Glutamatergic neuron (in vitro differentiated cells): Measurements from ENCODE around the gene TSPAN12. TPM values are rescaled to one million over a fixed set of nuclear protein-coding genes. Genes with fewer than 3 reads are reported as not detected.
"Not testable (repeated sequence)": the region's sequence is repeated elsewhere in the genome, so short reads cannot be mapped to it uniquely, and the experiment has no call there.

Experiments
- DNase-seq: peaks from one replicate; pipeline ENCODE4 v3.0.0; 2022
- H3K27ac Mint-ChIP-seq: one replicate; pipeline ENCODE4 v1.8.0; 2020; ENCODE audit warnings: mild to moderate bottlenecking, mixed read lengths, inconsistent platforms; ENCODE audit not compliant: unreplicated experiment
- H3K27me3 Mint-ChIP-seq: one replicate; pipeline ENCODE4 v1.8.0; 2020; ENCODE audit warnings: mild to moderate bottlenecking, moderate library complexity, mixed read lengths, inconsistent platforms; ENCODE audit not compliant: unreplicated experiment
- H3K36me3 Mint-ChIP-seq: one replicate; pipeline ENCODE4 v1.8.0; 2020; ENCODE audit warnings: mild to moderate bottlenecking, mixed read lengths, inconsistent platforms; ENCODE audit not compliant: unreplicated experiment
- H3K4me1 Mint-ChIP-seq: one replicate; pipeline ENCODE4 v1.8.0; 2020; ENCODE audit warnings: mild to moderate bottlenecking, low read depth, mixed read lengths, inconsistent platforms; ENCODE audit not compliant: unreplicated experiment
- H3K4me3 Mint-ChIP-seq: one replicate; pipeline ENCODE4 v1.8.0; 2020; ENCODE audit warnings: mild to moderate bottlenecking, mixed read lengths, inconsistent platforms; ENCODE audit not compliant: unreplicated experiment
- H3K9me3 Mint-ChIP-seq: one replicate; pipeline ENCODE4 v1.8.0; 2020; ENCODE audit warnings: mild to moderate bottlenecking, moderate library complexity, mixed read lengths, inconsistent platforms; ENCODE audit not compliant: unreplicated experiment
- total RNA-seq: library from RNA; stranded (reverse); fragmentation: NEBNext Ultra II Directional; extraction: Animal tissue kit (Norgen Biotek cat#: 25700); gene quantifications from one replicate; pipeline ENCODE4 v1.2.1, GENCODE V29; 2021; ENCODE audit not compliant: unreplicated experiment
- TF ChIP-seq, protein P1 (sequence below): fragments of 200-600 bp; sonication (generic); IDR thresholded peaks from one replicate; pipeline ENCODE4 v1.5.0; 2021; ENCODE audit not compliant: partially characterized antibody, unreplicated experiment

Gene TSPAN12
- total RNA-seq, 1 donor from 2014 or later, result 6.0 TPM

GRCh38 chr7:120780938-120781337 lies 77.0 kb downstream of the TSPAN12 start:
- Mint-ChIP-seq H3K27ac (no peak overlapping the region), H3K9me3 (no peaks in the 10 kb centered on the region), H3K27me3 (no peaks in the 10 kb centered on the region), H3K4me3 (no peak overlapping the region), H3K36me3 (no peaks in the 10 kb centered on the region), H3K4me1 (peaks cover 3% of the 10 kb centered on the region)
- DNase-seq, result no peak
- TF ChIP-seq, protein P1, sequence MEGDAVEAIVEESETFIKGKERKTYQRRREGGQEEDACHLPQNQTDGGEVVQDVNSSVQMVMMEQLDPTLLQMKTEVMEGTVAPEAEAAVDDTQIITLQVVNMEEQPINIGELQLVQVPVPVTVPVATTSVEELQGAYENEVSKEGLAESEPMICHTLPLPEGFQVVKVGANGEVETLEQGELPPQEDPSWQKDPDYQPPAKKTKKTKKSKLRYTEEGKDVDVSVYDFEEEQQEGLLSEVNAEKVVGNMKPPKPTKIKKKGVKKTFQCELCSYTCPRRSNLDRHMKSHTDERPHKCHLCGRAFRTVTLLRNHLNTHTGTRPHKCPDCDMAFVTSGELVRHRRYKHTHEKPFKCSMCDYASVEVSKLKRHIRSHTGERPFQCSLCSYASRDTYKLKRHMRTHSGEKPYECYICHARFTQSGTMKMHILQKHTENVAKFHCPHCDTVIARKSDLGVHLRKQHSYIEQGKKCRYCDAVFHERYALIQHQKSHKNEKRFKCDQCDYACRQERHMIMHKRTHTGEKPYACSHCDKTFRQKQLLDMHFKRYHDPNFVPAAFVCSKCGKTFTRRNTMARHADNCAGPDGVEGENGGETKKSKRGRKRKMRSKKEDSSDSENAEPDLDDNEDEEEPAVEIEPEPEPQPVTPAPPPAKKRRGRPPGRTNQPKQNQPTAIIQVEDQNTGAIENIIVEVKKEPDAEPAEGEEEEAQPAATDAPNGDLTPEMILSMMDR, result no peak

DNA sequence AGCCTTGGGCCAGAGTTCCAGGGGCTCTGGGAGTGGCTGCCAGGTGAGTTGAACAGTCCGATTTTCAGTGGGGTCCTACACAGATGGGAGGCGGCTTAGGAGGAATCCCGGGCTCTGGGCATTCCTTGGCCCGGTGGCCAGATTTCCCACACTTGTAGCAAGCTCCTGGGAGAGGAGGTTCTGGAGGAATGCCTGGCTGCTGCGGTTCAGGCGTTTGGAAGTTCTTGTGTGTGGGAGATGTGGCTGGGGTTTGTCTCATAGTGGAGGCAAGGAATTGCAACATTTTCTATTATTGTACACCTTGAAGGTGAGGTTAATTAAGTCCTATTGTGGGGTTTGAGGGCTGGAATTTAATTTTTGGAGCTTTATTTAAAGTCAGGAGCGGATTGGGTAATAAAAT lies 77.5 kb downstream of the TSPAN12 start:
- not testable (repeated sequence) for H3K27me3 Mint-ChIP-seq

GRCh38 chr7:120779078-120779477 lies 78.9 kb downstream of the TSPAN12 start:
- H3K4me3 Mint-ChIP-seq, H3K27ac Mint-ChIP-seq, H3K36me3 Mint-ChIP-seq, H3K9me3 Mint-ChIP-seq, DNase-seq, H3K27me3 Mint-ChIP-seq, H3K4me1 Mint-ChIP-seq: not testable (repeated sequence)

More for the DNA sequence above, 77.5 kb downstream of the TSPAN12 start:
- H3K36me3 Mint-ChIP-seq, DNase-seq, H3K4me3 Mint-ChIP-seq, H3K9me3 Mint-ChIP-seq, H3K4me1 Mint-ChIP-seq, H3K27ac Mint-ChIP-seq: not testable (repeated sequence)

DNA sequence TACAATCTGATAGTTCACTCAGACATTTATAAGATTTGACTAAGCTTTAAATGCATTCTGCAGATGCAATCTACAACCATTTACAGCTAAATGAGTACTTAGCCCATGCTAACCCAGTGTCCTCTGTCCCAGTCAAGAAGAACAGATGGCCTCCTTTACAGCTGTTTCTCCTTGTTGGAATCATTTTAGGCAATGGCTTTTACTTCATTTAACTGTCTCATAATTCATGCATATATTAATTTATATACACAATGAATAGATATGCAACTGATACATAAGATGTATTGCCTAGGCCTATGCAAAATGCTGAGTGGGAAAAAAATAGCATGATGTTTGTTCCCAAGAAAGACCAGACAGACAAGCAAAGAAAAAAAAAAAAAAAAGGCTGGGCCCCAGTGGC lies 82.2 kb downstream of the TSPAN12 start:
- Mint-ChIP-seq H3K36me3 (no peaks in the 10 kb centered on the region), H3K4me3 (no peak overlapping the region), H3K27ac (peak overlapping the region; percentile 71), H3K27me3 (no peaks in the 10 kb centered on the region), H3K4me1 (peaks cover 3% of the 10 kb centered on the region), H3K9me3 (no peaks in the 10 kb centered on the region)
- DNase-seq, result no peak
- TF ChIP-seq, protein P1, result no peak

- DNase-seq, result no peak
- Mint-ChIP-seq H3K9me3 (no peaks in the 10 kb centered on the region), H3K36me3 (no peaks in the 10 kb centered on the region)
Observed at GRCh38 chr7:120774481-120774880, 83.5 kb downstream of the TSPAN12 start.

GRCh38 chr7:120770206-120770605 lies 87.7 kb downstream of the TSPAN12 start:
- TF ChIP-seq, protein P1, result no peak
- no peak overlapping the region for H3K27ac Mint-ChIP-seq
- no peaks in the 10 kb centered on the region for H3K36me3 Mint-ChIP-seq
- H3K27me3 Mint-ChIP-seq, result no peaks in the 10 kb centered on the region
- peaks cover 5% of the 10 kb centered on the region for H3K4me1 Mint-ChIP-seq
- no peaks in the 10 kb centered on the region for H3K9me3 Mint-ChIP-seq
- no peak overlapping the region for H3K4me3 Mint-ChIP-seq
- DNase-seq, result no peak

More at GRCh38 chr7:120774481-120774880, 83.5 kb downstream of the TSPAN12 start:
- H3K4me1 Mint-ChIP-seq, result peaks cover 3% of the 10 kb centered on the region
- no peak overlapping the region for H3K27ac Mint-ChIP-seq
- H3K4me3 Mint-ChIP-seq, result no peak overlapping the region
- no peaks in the 10 kb centered on the region for H3K27me3 Mint-ChIP-seq
- TF ChIP-seq, protein P1, result no peak
